Measurements from ENCODE around the gene CDC27.
"Not testable (repeated sequence)": the region's sequence is repeated elsewhere in the genome, so short reads cannot be mapped to it uniquely, and the experiment has no call there.

The CDC27 gene

DNA sequence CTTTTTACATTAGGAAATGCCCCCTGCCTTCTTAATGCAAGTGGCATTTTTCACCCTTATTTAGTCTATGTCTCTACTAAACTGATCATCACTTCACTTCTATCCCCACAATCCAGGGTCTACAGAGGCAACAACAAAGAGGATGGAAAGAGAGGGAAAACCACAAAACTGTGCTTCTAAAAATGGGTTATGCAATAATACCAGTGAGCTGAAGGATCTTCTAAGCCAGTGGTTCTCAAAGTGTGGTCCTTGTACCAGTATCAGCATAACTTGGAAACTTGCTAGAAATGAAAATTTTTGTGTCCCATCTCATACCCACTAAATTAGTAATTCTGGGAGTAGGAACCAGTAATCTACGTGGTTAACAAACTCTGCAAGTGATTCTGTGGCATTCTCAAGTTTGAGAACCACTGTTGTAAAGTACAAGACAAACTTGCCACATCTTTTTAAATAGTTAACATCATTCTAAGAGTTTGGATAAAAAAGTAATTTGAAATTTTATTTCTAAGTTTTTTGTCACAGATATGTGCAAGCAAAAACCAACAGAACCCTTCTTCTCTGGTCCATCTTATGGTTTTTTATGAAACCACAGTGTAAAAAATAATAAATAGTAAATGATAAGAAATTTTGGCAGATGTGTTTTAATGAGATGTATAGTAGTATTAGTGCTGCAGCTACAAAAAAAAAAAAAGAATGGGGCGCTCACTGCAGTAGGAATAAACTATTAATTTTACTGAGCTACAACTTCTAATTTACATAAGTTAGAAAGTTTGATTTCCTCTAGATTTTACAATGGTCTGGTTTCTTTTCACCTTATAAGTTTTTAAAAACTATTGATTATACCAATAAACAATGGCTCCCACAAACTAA, 16.2 kb downstream of the CDC27 start:
- POLR2A ChIA-PET = no interaction called here
- no peak for DNase-seq (ENCODE audit: extremely low spot score)
- CTCF ChIA-PET = no interaction called here
- TF ChIP-seq FOXA1 (IDR thresholded peaks at IDR 0.05) = no peak
- no peak for TF ChIP-seq ZNF384 (IDR thresholded peaks at IDR 0.05)
- TF ChIP-seq, protein P1, sequence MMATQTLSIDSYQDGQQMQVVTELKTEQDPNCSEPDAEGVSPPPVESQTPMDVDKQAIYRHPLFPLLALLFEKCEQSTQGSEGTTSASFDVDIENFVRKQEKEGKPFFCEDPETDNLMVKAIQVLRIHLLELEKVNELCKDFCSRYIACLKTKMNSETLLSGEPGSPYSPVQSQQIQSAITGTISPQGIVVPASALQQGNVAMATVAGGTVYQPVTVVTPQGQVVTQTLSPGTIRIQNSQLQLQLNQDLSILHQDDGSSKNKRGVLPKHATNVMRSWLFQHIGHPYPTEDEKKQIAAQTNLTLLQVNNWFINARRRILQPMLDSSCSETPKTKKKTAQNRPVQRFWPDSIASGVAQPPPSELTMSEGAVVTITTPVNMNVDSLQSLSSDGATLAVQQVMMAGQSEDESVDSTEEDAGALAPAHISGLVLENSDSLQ (IDR thresholded peaks at IDR 0.05) = no peak
- no peak for TF ChIP-seq FOXK2 (IDR thresholded peaks at IDR 0.05)

- POLR2A ChIA-PET = no interaction called here
- no peak for DNase-seq (ENCODE audit: extremely low spot score)
- TF ChIP-seq L3MBTL2 (conservative IDR thresholded peaks at IDR 0.05) = no peak
- no peak for TF ChIP-seq ZNF384 (IDR thresholded peaks at IDR 0.05)
- TF ChIP-seq ELF4 (IDR thresholded peaks at IDR 0.05) = no peak
- no peak for TF ChIP-seq FOXA1 (IDR thresholded peaks at IDR 0.05)
- TF ChIP-seq CTBP1 (IDR thresholded peaks at IDR 0.05; ENCODE audit: borderline replicate concordance) = no peak
- no peak for TF ChIP-seq SUZ12 (IDR thresholded peaks at IDR 0.05)
- no peak for TF ChIP-seq BHLHE40 (IDR thresholded peaks at IDR 0.05; ENCODE audit: borderline replicate concordance)
- no peak for TF ChIP-seq NFRKB (IDR thresholded peaks at IDR 0.05)
- no peak for TF ChIP-seq TARDBP (IDR thresholded peaks at IDR 0.05)
- TF ChIP-seq SP1 (IDR thresholded peaks at IDR 0.05) = no peak
- TF ChIP-seq, protein P1 (IDR thresholded peaks at IDR 0.05) = no peak
- no peak for TF ChIP-seq ARNT (IDR thresholded peaks at IDR 0.05)
- no peak for TF ChIP-seq FOXM1 (IDR thresholded peaks at IDR 0.05; ENCODE audit: borderline replicate concordance)
- TF ChIP-seq HDGF (IDR thresholded peaks at IDR 0.05; ENCODE audit: borderline replicate concordance) = no peak
- no peak for TF ChIP-seq LEF1 (IDR thresholded peaks at IDR 0.05; ENCODE audit: borderline replicate concordance)
- CTCF ChIA-PET = no interaction called here
Observed at GRCh38 chr17:47170710-47171109, 18.4 kb downstream of the CDC27 start.

DNA sequence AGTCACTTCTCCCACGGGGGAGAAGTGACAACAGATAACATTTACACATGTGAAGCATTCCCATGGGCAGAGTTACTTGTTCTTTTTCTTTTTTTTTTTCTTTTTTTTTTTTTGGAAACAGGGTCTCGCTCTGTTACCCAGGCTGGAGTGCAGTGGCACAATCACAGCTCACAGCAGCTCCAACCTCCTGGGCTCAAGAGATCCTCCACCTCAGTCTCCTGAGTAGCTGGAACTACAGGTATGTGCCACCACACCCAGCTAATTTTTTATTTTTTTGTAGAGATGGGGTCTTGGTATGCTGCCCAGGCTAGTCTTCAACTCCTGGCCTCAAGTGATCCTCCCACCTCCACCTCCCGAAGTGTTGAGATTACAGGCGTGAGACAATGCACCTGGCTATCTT, 20.2 kb downstream of the CDC27 start:
- CTCF ChIA-PET; POLR2A ChIA-PET; DNase-seq (ENCODE audit: extremely low spot score): not testable (repeated sequence)

- DNase-seq (ENCODE audit: extremely low spot score) = not testable (repeated sequence)
Observed at GRCh38 chr17:47166854-47167253, 22.2 kb downstream of the CDC27 start.

DNA sequence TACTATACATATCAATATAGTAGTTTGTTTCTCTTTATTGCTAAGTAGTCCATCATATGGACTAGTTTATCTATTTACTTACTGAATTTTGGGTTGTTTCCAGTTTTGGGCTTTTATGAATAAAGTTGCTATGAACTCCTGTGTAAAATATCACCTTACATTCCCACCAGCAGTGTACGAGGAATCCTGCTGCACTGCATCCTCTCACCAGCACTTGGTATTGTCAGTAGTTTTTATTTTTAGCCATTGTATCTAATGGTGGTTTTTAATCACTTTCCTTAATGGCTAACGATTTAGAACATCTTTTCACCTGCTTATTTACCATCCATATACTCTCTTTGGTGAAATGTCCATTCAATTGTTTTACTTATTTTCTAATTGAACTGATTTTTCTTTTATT, 24.0 kb downstream of the CDC27 start:
- ChIA-PET CTCF (no interaction called here), POLR2A (no interaction called here)
- DNase-seq (ENCODE audit: extremely low spot score) = no peak
- TF ChIP-seq TARDBP (IDR thresholded peaks at IDR 0.05) = no peak
- TF ChIP-seq, protein P1 (IDR thresholded peaks at IDR 0.05) = no peak
- TF ChIP-seq CTBP1 (IDR thresholded peaks at IDR 0.05; ENCODE audit: borderline replicate concordance) = no peak

More at GRCh38 chr17:47166854-47167253, 22.2 kb downstream of the CDC27 start:
- POLR2A ChIA-PET, CTCF ChIA-PET: not testable (repeated sequence)

DNA sequence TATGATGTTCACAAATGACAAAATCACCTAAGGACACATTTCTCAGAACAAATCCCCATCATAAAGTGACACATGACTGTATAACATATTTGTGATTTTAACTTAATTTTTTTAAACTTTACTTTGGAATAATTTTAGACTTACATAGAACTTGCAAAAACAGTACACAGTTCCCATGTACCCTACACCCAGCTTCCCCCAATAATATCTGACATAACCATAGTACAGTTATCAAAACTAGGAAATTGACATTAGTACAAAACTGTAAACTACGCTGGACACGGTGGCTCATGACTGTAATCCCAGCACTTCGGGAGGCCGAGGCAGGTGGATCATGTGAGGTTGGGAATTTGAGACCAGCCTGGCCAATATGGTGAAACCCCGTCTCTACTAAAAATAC, 24.8 kb downstream of the CDC27 start:
- DNase-seq (ENCODE audit: extremely low spot score) = no peak
- CTCF ChIA-PET = no interaction called here
- TF ChIP-seq TARDBP (IDR thresholded peaks at IDR 0.05) = no peak
- no peak for TF ChIP-seq ZNF384 (IDR thresholded peaks at IDR 0.05)
- TF ChIP-seq, protein P1 (IDR thresholded peaks at IDR 0.05) = no peak
- no peak for TF ChIP-seq ARNT (IDR thresholded peaks at IDR 0.05)
- TF ChIP-seq NFRKB (IDR thresholded peaks at IDR 0.05) = no peak
- POLR2A ChIA-PET = no interaction called here

- ChIA-PET POLR2A (no interaction called here), CTCF (no interaction called here)
- DNase-seq (ENCODE audit: extremely low spot score) = no peak
Observed at GRCh38 chr17:47162013-47162622, 27.0 kb downstream of the CDC27 start.

More at GRCh38 chr17:47162013-47162622, 27.0 kb downstream of the CDC27 start:
- TF ChIP-seq ELF4 (IDR thresholded peaks at IDR 0.05) (no peak), CTBP1 (IDR thresholded peaks at IDR 0.05; ENCODE audit: borderline replicate concordance) (no peak), HDGF (IDR thresholded peaks at IDR 0.05; ENCODE audit: borderline replicate concordance) (no peak), LEF1 (IDR thresholded peaks at IDR 0.05; ENCODE audit: borderline replicate concordance) (no peak), BHLHE40 (IDR thresholded peaks at IDR 0.05; ENCODE audit: borderline replicate concordance) (no peak), SUZ12 (IDR thresholded peaks at IDR 0.05) (no peak), FOXK2 (IDR thresholded peaks at IDR 0.05) (no peak), FOXM1 (IDR thresholded peaks at IDR 0.05; ENCODE audit: borderline replicate concordance) (no peak), NFRKB (IDR thresholded peaks at IDR 0.05) (no peak), TARDBP (IDR thresholded peaks at IDR 0.05) (no peak), ZNF384 (IDR thresholded peaks at IDR 0.05) (no peak), ARNT (IDR thresholded peaks at IDR 0.05) (no peak), L3MBTL2 (conservative IDR thresholded peaks at IDR 0.05) (no peak)
- TF ChIP-seq, protein P1 (IDR thresholded peaks at IDR 0.05) = no peak
